HepG2 (cell line): ENCODE data around the gene TMEM87B. TPM values are rescaled to one million over a fixed set of nuclear protein-coding genes. Genes with fewer than 3 reads are reported as not detected.
A peak's percentile ranks its signal among the peaks of the same experiment; 100 is the strongest.

Experiments used
- ATF7-NPFF ChIP-seq: sonication (generic); formaldehyde crosslinking; IDR thresholded peaks from 2 replicates; pipeline ENCODE4 v1.8.1; 2023; ENCODE audit warnings: mild to moderate bottlenecking, low read depth, missing genetic modification reagents, moderate library complexity
- DMTF1 ChIP-seq: sonication (generic); formaldehyde crosslinking; IDR thresholded peaks from 2 replicates; pipeline ENCODE4 v1.4.0; 2020; ENCODE audit warnings: mild to moderate bottlenecking, missing genetic modification reagents
- ELK4 ChIP-seq: sonication (generic); formaldehyde crosslinking; IDR thresholded peaks from 2 replicates; pipeline ENCODE4 v1.9.0; 2021; ENCODE audit warnings: missing genetic modification reagents, borderline replicate concordance
- ETV5 ChIP-seq: IDR thresholded peaks from 2 replicates; pipeline ENCODE4 v1.6.1; 2018; ENCODE audit warnings: missing biosample characterization, missing genetic modification reagents, inconsistent platforms, borderline replicate concordance
- GFI1 ChIP-seq: sonication (generic); formaldehyde crosslinking; IDR thresholded peaks from 2 replicates; pipeline ENCODE4 v1.5.0; 2020; ENCODE audit warnings: missing genetic modification reagents, mild to moderate bottlenecking, borderline replicate concordance
- HINFP ChIP-seq: sonication (generic); formaldehyde crosslinking; IDR thresholded peaks from 2 replicates; pipeline ENCODE4 v1.4.0; 2020; ENCODE audit warnings: low read depth, mild to moderate bottlenecking, missing genetic modification reagents
- KLF12 ChIP-seq: sonication (generic); formaldehyde crosslinking; IDR thresholded peaks from 2 replicates; pipeline ENCODE4 v1.4.0; 2020; ENCODE audit warnings: missing genetic modification reagents, borderline replicate concordance
- KMT2B ChIP-seq: IDR thresholded peaks from 2 replicates; pipeline ENCODE4 v1.6.1; 2016; ENCODE audit warnings: missing genetic modification reagents, missing compliant biosample characterization
- NRL ChIP-seq: sonication (generic); formaldehyde crosslinking; IDR thresholded peaks from 2 replicates; pipeline ENCODE4 v1.5.0; 2020; ENCODE audit warnings: missing genetic modification reagents, mild to moderate bottlenecking, moderate library complexity, borderline replicate concordance
- PPARG ChIP-seq: conservative IDR thresholded peaks from 2 replicates; pipeline ENCODE4 v1.6.1; 2016; ENCODE audit warnings: missing biosample characterization, missing genetic modification reagents
- SRY ChIP-seq: sonication (generic); formaldehyde crosslinking; IDR thresholded peaks from 2 replicates; pipeline ENCODE4 v1.8.0; 2022; ENCODE audit warnings: mild to moderate bottlenecking, missing genetic modification reagents
- STAT5B ChIP-seq: sonication (generic); formaldehyde crosslinking; IDR thresholded peaks from 2 replicates; pipeline ENCODE4 v1.4.0; 2020; ENCODE audit warnings: missing genetic modification reagents
- TEF ChIP-seq: sonication (generic); formaldehyde crosslinking; IDR thresholded peaks from 2 replicates; pipeline ENCODE4 v1.5.0; 2020; ENCODE audit warnings: missing genetic modification reagents
- THAP7 ChIP-seq: sonication (generic); formaldehyde crosslinking; IDR thresholded peaks from 2 replicates; pipeline ENCODE4 v1.8.1; 2023; ENCODE audit warnings: mild to moderate bottlenecking, missing genetic modification reagents
- U2AF1 ChIP-seq: fragments of 200-400 bp; formaldehyde crosslinking; optimal IDR thresholded peaks from 2 replicates; pipeline ENCODE3; 2017; ENCODE audit warnings: mild to moderate bottlenecking, low read depth, low read length
- ZFP82 ChIP-seq: sonication (generic); formaldehyde crosslinking; IDR thresholded peaks from 2 replicates; pipeline ENCODE4 v1.5.1; 2020; ENCODE audit warnings: mild to moderate bottlenecking, missing genetic modification reagents, borderline replicate concordance
- ZNF414 ChIP-seq: sonication (generic); formaldehyde crosslinking; IDR thresholded peaks from 2 replicates; pipeline ENCODE4 v1.5.0; 2020; ENCODE audit warnings: missing genetic modification reagents
- ZNF468 ChIP-seq: sonication (generic); formaldehyde crosslinking; IDR thresholded peaks from 2 replicates; pipeline ENCODE4 v1.8.0; 2022; ENCODE audit warnings: mild to moderate bottlenecking, moderate library complexity, missing genetic modification reagents
- ZNF678 ChIP-seq: sonication (generic); formaldehyde crosslinking; IDR thresholded peaks from 2 replicates; pipeline ENCODE4 v1.4.0; 2020; ENCODE audit warnings: mild to moderate bottlenecking, missing genetic modification reagents
- ZNF891 ChIP-seq: sonication (generic); formaldehyde crosslinking; IDR thresholded peaks from 2 replicates; pipeline ENCODE4 v1.5.0; 2020; ENCODE audit warnings: mild to moderate bottlenecking, missing genetic modification reagents
- polyA plus RNA-seq, 8 experiments: library from polyadenylated mRNA; depleted of rRNA in 3 of 8; stranded (reverse) in 7 of 8; unstranded in 1 of 8; fragments of >200 nt; fragmentation: Illumina TruSeq in 4 of 8; extraction: Trizol in 4 of 8; gene quantifications; 2 replicates each; pipeline versions ENCODE4 v1.2.1 to v1.2.3, GENCODE V29; 2011 to 2016; ENCODE audit warnings: low read depth in 4 of 8, missing spikeins in 1 of 8, mixed read lengths in 1 of 8; ENCODE audit not compliant: insufficient read depth in 1 of 8
- total RNA-seq, 5 experiments: library from RNA; depleted of rRNA; stranded (reverse); fragments of >200 nt; fragmentation: Illumina TruSeq; extraction: Trizol; gene quantifications; 2 replicates each; pipeline ENCODE4 v1.2.3, GENCODE V29; 2016; ENCODE audit warnings: low read depth in 1 of 5

The TMEM87B gene
- total and polyA plus RNA-seq, 2 of the 13 experiments (the other 11 are each of a cell fraction or from before 2014, with no cell fraction given), result 15.1 to 16.2 TPM

- TF ChIP-seq DMTF1 (no peak), PPARG (CRISPR knock-in tag) (no peak), GFI1 (CRISPR knock-in tag) (no peak; the same call in 1 of the 2 replicates), KMT2B (no peak), TEF (no peak), ZFP82 (CRISPR knock-in tag) (no peak), ZNF414 (CRISPR knock-in tag) (0 out of 2 replicates have a peak, but pooled peaks have one; percentile 56), THAP7 (CRISPR knock-in tag) (no peak), NRL (CRISPR knock-in tag) (0 out of 2 replicates have a peak, but pooled peaks have one; percentile 66), U2AF1 (no peak), ZNF678 (CRISPR knock-in tag) (no peak), SRY (no peak; the same call in 1 of the 2 replicates), ZNF468 (0 out of 2 replicates have a peak, but pooled peaks have one; percentile 56), HINFP (no peak; the same call in 1 of the 2 replicates), ETV5 (no peak), ZNF891 (peak; percentile 31; the same call in 1 of the 2 replicates), STAT5B (CRISPR knock-in tag) (no peak), ELK4 (CRISPR knock-in tag) (no peak), ATF7-NPFF (CRISPR knock-in tag) (no peak), KLF12 (no peak)
Measured at GRCh38 chr2:112137516-112138158, 82.6 kb downstream of the TMEM87B start (continued).
